Measurements from ENCODE around the gene NCAM1. TPM values are rescaled to one million over a fixed set of nuclear protein-coding genes. Genes with fewer than 3 reads are reported as not detected.

The NCAM1 gene
- total RNA-seq, 1 experiment from 2014 or later = 12.0 TPM

DNA sequence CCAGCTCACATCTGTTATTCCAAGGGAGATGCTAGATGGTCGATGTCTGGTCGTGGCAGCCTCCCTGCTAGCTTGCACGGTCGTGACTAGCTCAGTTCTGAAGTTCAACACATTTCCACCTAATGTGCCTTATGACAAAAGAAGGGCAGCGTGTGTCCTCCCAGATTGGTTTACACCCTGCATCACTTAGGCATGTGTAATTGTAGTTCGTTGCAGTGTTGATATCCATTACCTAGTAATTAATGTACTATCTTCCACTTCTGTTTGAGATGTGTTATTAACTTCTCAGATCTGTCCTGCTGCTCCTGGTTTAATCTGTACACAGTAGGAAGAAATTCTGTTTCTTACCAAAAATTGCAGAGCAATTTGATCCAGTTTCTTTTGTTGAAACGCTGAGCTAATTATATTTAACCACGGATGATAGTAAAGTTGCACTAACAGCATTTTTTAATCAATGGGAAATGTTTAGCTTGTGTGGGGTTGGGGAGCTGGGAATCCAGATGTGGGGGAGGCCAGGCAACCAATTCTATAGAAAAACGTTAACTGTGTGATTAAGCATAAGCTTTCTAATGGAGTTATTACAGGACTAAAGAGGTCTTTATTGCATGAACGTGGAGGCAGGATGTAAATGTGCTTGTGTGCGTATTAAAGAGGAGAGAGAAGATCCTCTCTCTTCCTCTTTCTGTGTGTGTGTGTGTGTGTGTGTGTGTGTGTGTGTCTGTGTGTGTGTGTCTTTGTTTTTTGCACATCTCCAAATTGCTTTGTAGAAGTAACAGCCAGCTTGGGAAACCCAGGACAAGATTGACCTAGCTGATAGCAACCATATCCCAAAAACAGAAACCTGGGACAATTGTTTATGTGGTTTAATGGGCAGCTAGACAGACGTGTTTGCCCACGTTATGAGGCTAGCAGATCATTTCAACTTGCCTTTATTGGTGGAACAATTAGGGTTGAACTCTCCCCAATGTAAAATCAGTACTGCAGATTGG is 207.4 kb downstream of the NCAM1 start:
- Histone ChIP-seq H3K9me3 (ENCODE audit: low read depth, low read length, poor library complexity, severe bottlenecking) (no peaks in the 10 kb centered on the region), H3K4me1 (ENCODE audit: insufficient read depth, low read length, poor library complexity, severe bottlenecking) (no peaks in the 10 kb centered on the region), H3K27me3 (replicated peaks; ENCODE audit: insufficient read depth, low read depth, low read length, poor library complexity) (no peaks in the 10 kb centered on the region), H3K36me3 (ENCODE audit: insufficient read depth, low read length, poor library complexity, severe bottlenecking) (no peaks in the 10 kb centered on the region), H3K4me3 (ENCODE audit: low read depth, low read length, poor library complexity, severe bottlenecking) (no peak overlapping the region), H3K27ac (ENCODE audit: low read depth, low read length, poor library complexity, severe bottlenecking) (no peak overlapping the region)
- intact Hi-C loops (cut with micrococcal nuclease; ENCODE audit: unreplicated experiment) = no loop called here
- peak; percentile 17 for DNase-seq (ENCODE audit: low spot score)
- TF ChIP-seq, protein P1, sequence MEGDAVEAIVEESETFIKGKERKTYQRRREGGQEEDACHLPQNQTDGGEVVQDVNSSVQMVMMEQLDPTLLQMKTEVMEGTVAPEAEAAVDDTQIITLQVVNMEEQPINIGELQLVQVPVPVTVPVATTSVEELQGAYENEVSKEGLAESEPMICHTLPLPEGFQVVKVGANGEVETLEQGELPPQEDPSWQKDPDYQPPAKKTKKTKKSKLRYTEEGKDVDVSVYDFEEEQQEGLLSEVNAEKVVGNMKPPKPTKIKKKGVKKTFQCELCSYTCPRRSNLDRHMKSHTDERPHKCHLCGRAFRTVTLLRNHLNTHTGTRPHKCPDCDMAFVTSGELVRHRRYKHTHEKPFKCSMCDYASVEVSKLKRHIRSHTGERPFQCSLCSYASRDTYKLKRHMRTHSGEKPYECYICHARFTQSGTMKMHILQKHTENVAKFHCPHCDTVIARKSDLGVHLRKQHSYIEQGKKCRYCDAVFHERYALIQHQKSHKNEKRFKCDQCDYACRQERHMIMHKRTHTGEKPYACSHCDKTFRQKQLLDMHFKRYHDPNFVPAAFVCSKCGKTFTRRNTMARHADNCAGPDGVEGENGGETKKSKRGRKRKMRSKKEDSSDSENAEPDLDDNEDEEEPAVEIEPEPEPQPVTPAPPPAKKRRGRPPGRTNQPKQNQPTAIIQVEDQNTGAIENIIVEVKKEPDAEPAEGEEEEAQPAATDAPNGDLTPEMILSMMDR (conservative IDR thresholded peaks at IDR 0.05; ENCODE audit: low read depth, low read length) = no peak
- TF ChIP-seq EZH2 (IDR thresholded peaks at IDR 0.05; ENCODE audit: borderline replicate concordance, low read depth, low read length, poor library complexity, severe bottlenecking) = no peak
- POLR2A ChIA-PET (ENCODE audit: low non-redundant PET) = no interaction called here
- CTCF ChIA-PET = interaction anchor here (0.7 to 1.3 kb wide), 3 partner anchors 55 to 105 kb away, joined by 5 to 6 read pairs (median 6); no protein-coding TSS in a partner anchor
- BruUV-seq (replicated peaks) = no TSS peak

DNA sequence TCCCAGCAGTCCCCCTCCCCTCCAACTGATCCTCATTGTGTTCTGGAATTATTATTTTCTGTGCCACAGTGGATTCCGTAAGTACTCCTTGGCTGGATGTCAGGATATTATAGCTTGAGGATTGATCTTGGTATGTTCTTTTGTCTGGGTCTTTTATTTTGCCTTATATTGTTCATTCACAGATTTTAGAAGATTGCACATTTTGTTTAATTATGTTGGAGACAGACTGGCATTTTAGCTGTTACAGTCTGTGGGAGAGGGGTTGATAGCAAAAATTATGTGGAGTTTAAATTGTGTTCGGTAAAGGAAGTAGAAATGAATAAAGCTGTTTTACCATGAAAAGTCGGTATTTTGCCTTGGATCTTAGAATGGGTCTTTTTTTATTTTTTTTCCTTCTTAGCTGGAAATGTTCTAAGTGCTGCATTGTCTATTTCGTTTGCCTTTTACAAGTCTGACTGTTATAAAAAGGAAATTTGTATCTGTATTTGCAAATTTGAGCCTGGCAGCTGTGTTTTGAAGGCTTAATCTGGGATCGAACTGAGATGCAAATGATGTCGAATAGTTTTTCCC is 211.2 kb downstream of the NCAM1 start:
- Histone ChIP-seq H3K27me3 (replicated peaks; ENCODE audit: insufficient read depth, low read depth, low read length, poor library complexity) (no peaks in the 10 kb centered on the region), H3K9me3 (ENCODE audit: low read depth, low read length, poor library complexity, severe bottlenecking) (no peaks in the 10 kb centered on the region), H3K4me1 (ENCODE audit: insufficient read depth, low read length, poor library complexity, severe bottlenecking) (no peaks in the 10 kb centered on the region), H3K36me3 (ENCODE audit: insufficient read depth, low read length, poor library complexity, severe bottlenecking) (no peaks in the 10 kb centered on the region), H3K27ac (ENCODE audit: low read depth, low read length, poor library complexity, severe bottlenecking) (no peak overlapping the region), H3K4me3 (ENCODE audit: low read depth, low read length, poor library complexity, severe bottlenecking) (no peak overlapping the region)
- POLR2A ChIA-PET (ENCODE audit: low non-redundant PET) = interaction anchor here (0.6 kb wide), 1 partner anchor 816 kb away, joined by 4 read pairs; no protein-coding TSS in a partner anchor
- no peak for DNase-seq (ENCODE audit: low spot score)
- no TSS peak for BruUV-seq (replicated peaks)
- CTCF ChIA-PET = interaction anchor here (1.2 kb wide), 1 partner anchor 584 kb away, joined by 3 read pairs; no protein-coding TSS in a partner anchor
- intact Hi-C loops (cut with micrococcal nuclease; ENCODE audit: unreplicated experiment) = no loop called here
- TF ChIP-seq EZH2 (IDR thresholded peaks at IDR 0.05; ENCODE audit: borderline replicate concordance, low read depth, low read length, poor library complexity, severe bottlenecking) = no peak
- TF ChIP-seq, protein P1 (conservative IDR thresholded peaks at IDR 0.05; ENCODE audit: low read depth, low read length) = no peak

DNA sequence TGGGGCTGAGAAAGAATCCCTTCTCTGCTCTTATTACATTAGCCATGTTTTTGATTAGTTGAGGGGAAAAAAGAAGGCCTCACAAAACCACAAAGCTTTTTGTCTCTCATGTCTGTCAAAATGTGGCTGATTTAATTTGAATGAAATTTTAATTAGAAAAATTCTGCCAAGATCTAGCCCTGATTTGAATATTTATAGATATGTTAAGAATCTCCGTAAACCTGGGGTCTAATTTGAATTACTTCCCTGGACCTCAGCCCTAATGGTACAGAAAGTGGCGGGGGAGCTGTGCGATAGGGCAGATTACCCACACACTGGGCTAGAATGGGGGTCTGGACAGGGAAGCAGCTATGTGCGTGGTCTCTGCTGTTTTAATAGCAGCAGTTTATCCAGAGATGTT is 211.9 kb downstream of the NCAM1 start:
- Histone ChIP-seq H3K36me3 (ENCODE audit: insufficient read depth, low read length, poor library complexity, severe bottlenecking) (no peaks in the 10 kb centered on the region), H3K4me1 (ENCODE audit: insufficient read depth, low read length, poor library complexity, severe bottlenecking) (no peaks in the 10 kb centered on the region), H3K4me3 (ENCODE audit: low read depth, low read length, poor library complexity, severe bottlenecking) (no peak overlapping the region), H3K27ac (ENCODE audit: low read depth, low read length, poor library complexity, severe bottlenecking) (no peak overlapping the region), H3K9me3 (ENCODE audit: low read depth, low read length, poor library complexity, severe bottlenecking) (no peaks in the 10 kb centered on the region), H3K27me3 (replicated peaks; ENCODE audit: insufficient read depth, low read depth, low read length, poor library complexity) (no peaks in the 10 kb centered on the region)
- POLR2A ChIA-PET (ENCODE audit: low non-redundant PET) = interaction anchor here (0.6 kb wide), 1 partner anchor 817 kb away, joined by 4 read pairs; no protein-coding TSS in a partner anchor
- intact Hi-C loops (cut with micrococcal nuclease; ENCODE audit: unreplicated experiment) = no loop called here
- DNase-seq (ENCODE audit: low spot score) = no peak
- CTCF ChIA-PET = interaction anchor here (0.6 kb wide), 1 partner anchor 375 kb away, joined by 4 read pairs; no protein-coding TSS in a partner anchor
- no peak for TF ChIP-seq EZH2 (IDR thresholded peaks at IDR 0.05; ENCODE audit: borderline replicate concordance, low read depth, low read length, poor library complexity, severe bottlenecking)
- TF ChIP-seq, protein P1 (conservative IDR thresholded peaks at IDR 0.05; ENCODE audit: low read depth, low read length) = no peak
- BruUV-seq (replicated peaks) = no TSS peak
